Epithelial cell of esophagus (primary cell): ENCODE results near the gene SERPINA4.

Source experiments
- DNase-seq: peaks from one replicate; pipeline ENCODE4 v3.0.0; 2010; ENCODE audit warnings: low read depth
- H3K4me3 ChIP-seq: 2 replicates; pipeline ENCODE4 v1.5.1; 2011; ENCODE audit warnings: mild to moderate bottlenecking, low read length, control low read depth
- TF ChIP-seq, protein P1 (sequence below): IDR thresholded peaks from 2 replicates; pipeline ENCODE4 v1.5.1; 2011; ENCODE audit warnings: low read depth, mild to moderate bottlenecking, low read length, control low read depth, inconsistent platforms; ENCODE audit not compliant: insufficient read depth; ENCODE audit errors: missing control alignments

SERPINA4 gene

DNA sequence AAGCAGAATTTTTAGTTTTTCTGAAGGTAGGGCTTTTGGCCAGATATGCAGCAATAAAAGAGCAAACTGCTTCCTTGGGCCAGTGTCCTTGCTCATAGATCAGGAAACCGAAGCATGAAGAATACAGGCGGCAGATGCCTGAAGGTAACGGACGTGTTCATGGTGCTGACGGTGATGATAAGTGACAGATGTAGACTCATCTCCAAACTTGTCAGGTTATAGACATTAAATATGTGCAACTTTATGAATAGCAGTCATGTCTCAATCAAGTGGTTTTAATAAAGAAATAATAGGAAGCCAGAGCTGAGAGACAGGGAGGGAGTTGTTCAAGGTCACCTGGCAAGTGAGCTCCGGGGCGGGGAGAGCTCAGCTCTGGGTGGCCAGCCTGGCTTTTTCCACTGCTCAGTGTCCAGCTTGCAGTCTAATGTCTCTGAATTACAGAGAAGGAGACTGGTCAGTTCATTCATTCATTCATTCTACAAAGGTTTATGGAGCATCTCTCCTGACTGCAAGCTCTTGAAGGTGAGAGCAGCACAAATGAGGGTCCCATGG, 21.0 kb downstream of the SERPINA4 start:
- no peak for DNase-seq
- TF ChIP-seq, protein P1, sequence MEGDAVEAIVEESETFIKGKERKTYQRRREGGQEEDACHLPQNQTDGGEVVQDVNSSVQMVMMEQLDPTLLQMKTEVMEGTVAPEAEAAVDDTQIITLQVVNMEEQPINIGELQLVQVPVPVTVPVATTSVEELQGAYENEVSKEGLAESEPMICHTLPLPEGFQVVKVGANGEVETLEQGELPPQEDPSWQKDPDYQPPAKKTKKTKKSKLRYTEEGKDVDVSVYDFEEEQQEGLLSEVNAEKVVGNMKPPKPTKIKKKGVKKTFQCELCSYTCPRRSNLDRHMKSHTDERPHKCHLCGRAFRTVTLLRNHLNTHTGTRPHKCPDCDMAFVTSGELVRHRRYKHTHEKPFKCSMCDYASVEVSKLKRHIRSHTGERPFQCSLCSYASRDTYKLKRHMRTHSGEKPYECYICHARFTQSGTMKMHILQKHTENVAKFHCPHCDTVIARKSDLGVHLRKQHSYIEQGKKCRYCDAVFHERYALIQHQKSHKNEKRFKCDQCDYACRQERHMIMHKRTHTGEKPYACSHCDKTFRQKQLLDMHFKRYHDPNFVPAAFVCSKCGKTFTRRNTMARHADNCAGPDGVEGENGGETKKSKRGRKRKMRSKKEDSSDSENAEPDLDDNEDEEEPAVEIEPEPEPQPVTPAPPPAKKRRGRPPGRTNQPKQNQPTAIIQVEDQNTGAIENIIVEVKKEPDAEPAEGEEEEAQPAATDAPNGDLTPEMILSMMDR: no peak
- H3K4me3 ChIP-seq: no peak overlapping the region

DNA sequence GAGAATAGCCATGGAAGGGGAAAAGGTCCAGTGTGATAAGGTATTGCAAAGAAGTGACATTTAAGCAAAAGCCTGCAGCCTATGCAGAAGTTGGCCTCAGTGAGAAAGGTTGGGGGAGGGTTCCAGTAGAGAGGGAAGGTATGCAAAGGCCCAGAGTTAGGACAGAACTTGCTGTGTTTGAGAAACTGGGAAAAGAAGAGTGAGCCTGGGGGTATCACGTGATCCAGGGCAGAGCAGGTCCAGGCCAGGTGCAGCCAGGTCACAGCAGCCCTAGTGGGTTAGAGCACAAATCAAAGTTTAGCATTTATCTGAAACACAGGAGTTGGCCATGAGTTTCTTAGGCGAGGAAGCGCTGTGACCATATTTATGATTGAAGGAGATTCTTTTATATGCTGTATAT, 21.6 kb downstream of the SERPINA4 start:
- DNase-seq: no peak
- no peak overlapping the region for H3K4me3 ChIP-seq
- TF ChIP-seq, protein P1: no peak

DNA sequence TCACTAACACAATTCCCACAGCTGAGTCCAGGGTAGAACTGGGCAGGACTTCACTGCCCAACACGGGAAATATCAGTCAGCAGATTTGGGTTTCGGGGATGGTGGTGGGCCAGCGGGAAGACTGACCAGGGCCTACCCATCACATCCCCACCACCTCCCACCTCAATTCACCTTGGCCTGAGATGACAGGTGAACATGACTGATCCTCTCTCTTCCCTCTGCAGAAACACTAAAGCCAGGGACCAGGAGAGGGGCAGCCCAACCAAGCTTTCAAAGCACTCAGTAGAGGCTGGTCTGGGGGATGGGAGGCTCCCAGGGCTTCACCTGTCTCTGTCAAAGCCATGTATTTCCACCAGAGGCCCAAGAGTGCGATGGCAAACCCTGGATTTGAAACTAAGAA, 22.3 kb downstream of the SERPINA4 start:
- H3K4me3 ChIP-seq: no peak overlapping the region
- no peak for DNase-seq
- TF ChIP-seq, protein P1: no peak

DNA sequence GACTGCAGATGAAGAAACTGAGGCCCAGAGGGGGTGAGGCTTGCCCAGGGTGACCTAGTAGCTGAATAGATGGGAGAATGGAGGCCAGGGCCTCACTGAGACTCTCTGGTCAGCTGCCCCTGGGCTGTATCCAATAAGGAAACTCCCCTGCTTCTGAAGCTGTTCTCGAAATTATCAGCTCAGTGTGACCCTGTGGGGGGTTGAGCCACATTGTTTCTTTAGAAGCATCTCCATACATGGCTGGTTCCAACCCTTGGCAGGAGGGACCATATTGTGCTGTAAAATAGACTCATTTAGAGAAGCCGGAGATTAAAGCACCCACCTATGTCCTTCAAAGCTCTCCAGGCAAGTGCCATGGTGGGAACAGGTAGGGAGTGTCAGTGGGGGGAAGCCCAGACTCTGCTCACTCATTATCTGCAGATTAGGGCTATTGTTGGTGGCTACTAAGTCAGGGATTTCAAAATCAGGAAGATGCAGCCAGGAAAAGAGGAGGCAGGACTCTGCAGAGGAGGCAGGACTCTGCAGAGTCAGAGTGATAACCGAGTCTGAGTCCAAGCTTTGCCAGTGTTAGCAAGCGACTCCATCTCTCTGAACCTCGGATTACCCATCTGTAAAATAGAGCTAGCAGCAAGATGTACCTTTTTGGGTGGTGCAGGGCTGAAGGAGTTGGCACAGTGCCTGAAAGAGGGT, 23.5 kb downstream of the SERPINA4 start:
- TF ChIP-seq, protein P1: no peak
- H3K4me3 ChIP-seq: no peak overlapping the region

DNA sequence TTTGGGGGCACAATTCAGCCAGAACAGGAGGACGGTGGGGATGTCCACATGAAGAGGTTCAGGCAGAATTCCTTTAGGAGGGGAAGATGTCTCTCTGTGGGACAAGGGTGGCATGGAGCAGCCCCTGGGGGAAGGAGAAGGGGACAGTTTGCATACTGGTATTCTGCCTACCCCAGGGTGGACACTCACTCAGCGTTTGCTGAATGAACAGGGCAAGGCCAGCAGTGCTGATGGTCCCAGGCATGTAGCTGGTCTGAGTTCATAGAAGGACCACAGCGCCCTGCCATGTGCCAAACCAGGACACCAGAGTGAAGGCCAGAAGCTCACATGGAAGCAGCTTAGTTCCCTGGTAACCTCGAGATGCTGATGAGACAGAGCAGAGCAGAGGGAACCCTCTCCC, 25.4 kb downstream of the SERPINA4 start:
- TF ChIP-seq, protein P1: no peak
- H3K4me3 ChIP-seq: no peak overlapping the region

More for the DNA sequence above, 23.5 kb downstream of the SERPINA4 start:
- no peak for DNase-seq

DNA sequence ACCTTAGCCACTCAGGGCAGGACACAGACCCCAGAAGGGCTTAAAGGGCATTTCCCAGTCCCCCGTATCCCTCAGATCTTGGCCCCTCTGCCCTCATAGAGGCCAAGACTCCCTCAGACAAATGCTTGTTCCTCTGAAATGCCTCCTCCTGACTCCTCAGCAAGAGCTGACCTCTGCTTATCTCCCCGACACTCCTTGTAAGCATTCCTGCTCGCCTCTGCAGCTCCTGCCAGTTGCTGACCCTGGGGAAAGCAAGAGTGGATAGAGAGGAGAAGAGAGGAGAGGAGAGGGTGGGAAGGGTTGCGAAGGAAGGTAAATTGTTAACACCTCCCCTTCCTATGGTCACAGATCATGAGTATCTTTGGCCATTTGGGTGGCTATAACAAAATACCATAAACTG, 27.1 kb downstream of the SERPINA4 start:
- DNase-seq: no peak
- TF ChIP-seq, protein P1: no peak
- H3K4me3 ChIP-seq: no peak overlapping the region

More for the DNA sequence above, 25.4 kb downstream of the SERPINA4 start:
- DNase-seq: no peak

DNA sequence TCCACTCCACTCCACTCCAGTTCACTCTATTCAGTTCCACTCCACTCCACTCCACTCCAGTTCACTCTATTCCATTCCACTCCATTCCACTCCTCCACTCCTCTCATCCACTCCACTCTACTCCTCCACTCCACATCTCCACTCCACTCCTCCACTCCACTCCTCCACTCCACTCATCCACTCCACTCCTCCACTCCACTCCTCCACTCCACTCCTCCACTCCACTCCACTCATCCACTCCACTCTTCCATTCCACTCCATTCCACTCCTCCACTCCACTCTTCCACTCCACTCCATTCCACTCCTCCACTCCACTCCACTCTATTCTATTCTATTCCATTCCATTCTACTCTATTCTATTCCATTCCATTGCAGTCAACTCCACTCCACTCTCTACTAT, 29.8 kb downstream of the SERPINA4 start:
- DNase-seq: no peak
- no peak overlapping the region for H3K4me3 ChIP-seq
- TF ChIP-seq, protein P1: no peak
